Heart left ventricle (tissue), 13 donors: ENCODE results near the gene STK33.

Experiments
- POLR2A ChIP-seq, 2 donors: fragments of 450-650 bp; IDR thresholded peaks; one replicate each; pipeline ENCODE4 v1.6.1; 2017; ENCODE audit warnings: antibody characterized with exemption in 2 of 2, mild to moderate bottlenecking in 2 of 2, moderate library complexity in 2 of 2
- TF ChIP-seq, protein P1 (sequence below), 12 donors: fragments of 200-600 bp; sonication (generic) in 4 of 12; IDR thresholded peaks; one replicate each; pipeline versions ENCODE4 v1.5.0 to v1.8.0; 2018 to 2022; ENCODE audit warnings: antibody characterized with exemption in 12 of 12, mild to moderate bottlenecking in 5 of 12
- donor health status: ischemic (EF 13 %, LVEDD 7.1; RV severe dilation, severe dysfunction).
- donor health status: DM: no; HTN: yes; CAD: no.
- donor health status: DM: no; HTN: no; CAD: no.
- donor health status: ischemic (EF 25% LVEDD 6.9; RV normal size, moderate dysfunction).
- donor health status: ischemic (EF 25% LVEDD 5.7; RV mildly dilated, moderate dysfunction).
- donor health status: ischemic (EF 35%, LVEDD 5.7; RV mildly dilated, moderate dysfunction).
- donor health status: nonischemic (EF 11% LVEDD 7.7; RV severe dilation, severe dysfunction).
- donor health status: DM: yes; HTN: yes; CAD: no.
- donor health status: PGD.
- donor health status: ischemic (EF 29% LVEDD 5.4; RV normal size, mild dysfunction).
- donor health status: nonischemic (EF 23%, LVEDD 6.1; RV moderate dilation, normal function).

DNA sequence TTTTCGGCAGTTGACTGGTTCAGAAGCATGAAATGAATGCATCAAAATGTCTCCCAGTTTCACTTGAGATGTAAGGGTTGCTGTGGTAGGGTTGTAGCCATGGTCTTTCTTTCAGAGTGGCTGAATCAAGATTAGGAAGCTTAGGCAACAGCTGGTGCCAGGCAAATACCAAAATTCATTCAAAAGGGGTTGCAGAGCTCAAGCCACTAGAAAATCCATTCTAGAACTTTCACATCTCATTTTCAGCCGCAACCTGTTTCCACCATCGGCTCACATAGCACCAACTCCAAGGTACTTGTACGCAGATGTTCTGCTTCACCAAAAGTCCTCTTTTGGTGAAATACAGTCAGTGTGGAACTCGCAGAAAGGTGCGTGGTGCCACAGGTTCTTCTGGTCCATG is 40.5 kb upstream of the STK33 start:
- TF ChIP-seq, protein P1, sequence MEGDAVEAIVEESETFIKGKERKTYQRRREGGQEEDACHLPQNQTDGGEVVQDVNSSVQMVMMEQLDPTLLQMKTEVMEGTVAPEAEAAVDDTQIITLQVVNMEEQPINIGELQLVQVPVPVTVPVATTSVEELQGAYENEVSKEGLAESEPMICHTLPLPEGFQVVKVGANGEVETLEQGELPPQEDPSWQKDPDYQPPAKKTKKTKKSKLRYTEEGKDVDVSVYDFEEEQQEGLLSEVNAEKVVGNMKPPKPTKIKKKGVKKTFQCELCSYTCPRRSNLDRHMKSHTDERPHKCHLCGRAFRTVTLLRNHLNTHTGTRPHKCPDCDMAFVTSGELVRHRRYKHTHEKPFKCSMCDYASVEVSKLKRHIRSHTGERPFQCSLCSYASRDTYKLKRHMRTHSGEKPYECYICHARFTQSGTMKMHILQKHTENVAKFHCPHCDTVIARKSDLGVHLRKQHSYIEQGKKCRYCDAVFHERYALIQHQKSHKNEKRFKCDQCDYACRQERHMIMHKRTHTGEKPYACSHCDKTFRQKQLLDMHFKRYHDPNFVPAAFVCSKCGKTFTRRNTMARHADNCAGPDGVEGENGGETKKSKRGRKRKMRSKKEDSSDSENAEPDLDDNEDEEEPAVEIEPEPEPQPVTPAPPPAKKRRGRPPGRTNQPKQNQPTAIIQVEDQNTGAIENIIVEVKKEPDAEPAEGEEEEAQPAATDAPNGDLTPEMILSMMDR (IDR thresholded peaks at IDR 0.05): no peak
- no peak for TF ChIP-seq POLR2A (IDR thresholded peaks at IDR 0.05)
